ENCODE results near the gene CCNY.

Gene CCNY

GRCh38 chr10:35502692-35503091 is 166.4 kb downstream of the CCNY start:
- Histone ChIP-seq H3K27me3 (ENCODE audit: low read depth, low read length) (no peaks in the 10 kb centered on the region), H3K27ac (ENCODE audit: low read length) (no peak overlapping the region), H3K4me3 (ENCODE audit: low read depth in 1 of 2, low read length in 2 of 2) (no peak overlapping the region), H3K9me3 (ENCODE audit: control insufficient read depth in 1 of 2, low read length in 2 of 2) (no peaks in the 10 kb centered on the region), H3K36me3 (ENCODE audit: control insufficient read depth in 1 of 2, insufficient read depth in 2 of 2, low read length in 2 of 2) (no peaks in the 10 kb centered on the region), H3K4me1 (ENCODE audit: control insufficient read depth in 1 of 2, insufficient read depth in 2 of 2, low read length in 2 of 2) (peaks cover 0 to 5% of the 10 kb centered on the region in 2 donors)

DNA sequence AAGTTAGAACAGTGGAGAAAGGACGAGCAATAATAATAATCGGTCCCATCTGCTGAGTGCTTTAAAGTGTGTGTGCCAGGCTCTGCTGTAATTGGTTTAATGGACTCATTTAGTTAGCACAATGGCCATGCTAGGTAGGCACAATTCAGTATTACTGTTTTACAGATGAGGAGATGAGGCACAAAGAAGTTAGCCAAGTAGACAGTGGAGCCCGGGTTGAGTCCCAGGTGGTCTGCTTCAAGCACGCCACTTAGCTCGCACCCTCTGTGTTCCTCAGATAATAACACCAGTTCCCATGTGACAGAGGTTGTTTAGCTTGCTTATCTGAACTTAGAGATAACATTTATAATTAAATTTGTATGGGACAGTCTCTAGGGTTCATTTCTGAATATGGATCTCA is 167.3 kb downstream of the CCNY start:
- peaks cover 0 to 5% of the 10 kb centered on the region in 2 donors for H3K4me1 ChIP-seq (ENCODE audit: control insufficient read depth in 1 of 2, insufficient read depth in 2 of 2, low read length in 2 of 2)
- no peak overlapping the region for H3K27ac ChIP-seq (ENCODE audit: low read length)
- no peaks in the 10 kb centered on the region for H3K36me3 ChIP-seq (ENCODE audit: control insufficient read depth in 1 of 2, insufficient read depth in 2 of 2, low read length in 2 of 2)
- H3K9me3 ChIP-seq (ENCODE audit: control insufficient read depth in 1 of 2, low read length in 2 of 2), result no peaks in the 10 kb centered on the region
- no peak overlapping the region for H3K4me3 ChIP-seq (ENCODE audit: low read depth in 1 of 2, low read length in 2 of 2)
- H3K27me3 ChIP-seq (ENCODE audit: low read depth, low read length), result no peaks in the 10 kb centered on the region

- Histone ChIP-seq H3K27me3 (ENCODE audit: low read depth, low read length) (no peaks in the 10 kb centered on the region), H3K27ac (ENCODE audit: low read length) (no peak overlapping the region)
These were observed 167.8 kb downstream of the CCNY start for GRCh38 chr10:35504132-35504531.

DNA sequence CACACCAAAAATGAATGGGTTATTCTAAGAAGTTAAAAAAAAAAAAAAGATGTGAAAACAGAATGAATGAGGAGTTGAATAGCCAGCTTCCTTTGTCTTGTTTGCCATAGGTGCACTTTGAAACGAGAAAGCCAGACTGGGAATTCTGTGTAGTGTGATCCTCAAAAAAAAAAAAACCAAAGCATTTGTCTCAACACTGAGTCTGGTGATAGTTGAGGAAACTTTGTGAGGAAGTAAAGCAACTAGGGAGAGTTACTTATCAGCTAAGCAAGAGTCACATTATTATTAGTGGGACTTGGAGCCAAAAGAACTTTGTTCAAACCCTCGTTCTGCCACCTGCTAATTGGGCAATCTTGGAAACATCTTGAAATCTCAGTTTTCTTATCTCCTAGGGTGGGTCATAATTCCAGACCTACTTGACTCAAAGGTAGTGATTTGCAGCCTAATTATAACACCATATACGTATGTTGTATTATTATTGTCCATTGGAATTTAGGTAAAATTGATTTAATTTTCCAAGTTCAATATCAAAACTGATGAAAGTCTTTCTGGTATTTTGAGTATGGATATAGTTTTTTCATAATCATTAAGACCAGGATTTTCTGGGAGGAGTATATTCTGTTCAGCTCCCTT is 169.0 kb downstream of the CCNY start:
- Histone ChIP-seq H3K27me3 (ENCODE audit: low read depth, low read length) (no peaks in the 10 kb centered on the region), H3K9me3 (ENCODE audit: control insufficient read depth in 1 of 2, low read length in 2 of 2) (no peaks in the 10 kb centered on the region), H3K4me3 (ENCODE audit: low read depth in 1 of 2, low read length in 2 of 2) (no peak overlapping the region), H3K4me1 (ENCODE audit: control insufficient read depth in 1 of 2, insufficient read depth in 2 of 2, low read length in 2 of 2) (peaks cover 0 to 5% of the 10 kb centered on the region in 2 donors), H3K27ac (ENCODE audit: low read length) (no peak overlapping the region), H3K36me3 (ENCODE audit: control insufficient read depth in 1 of 2, insufficient read depth in 2 of 2, low read length in 2 of 2) (no peaks in the 10 kb centered on the region)

More at GRCh38 chr10:35504132-35504531, 167.8 kb downstream of the CCNY start:
- Histone ChIP-seq H3K4me3 (ENCODE audit: low read depth in 1 of 2, low read length in 2 of 2) (no peak overlapping the region), H3K36me3 (ENCODE audit: control insufficient read depth in 1 of 2, insufficient read depth in 2 of 2, low read length in 2 of 2) (no peaks in the 10 kb centered on the region), H3K4me1 (ENCODE audit: control insufficient read depth in 1 of 2, insufficient read depth in 2 of 2, low read length in 2 of 2) (peaks cover 0 to 5% of the 10 kb centered on the region in 2 donors), H3K9me3 (ENCODE audit: control insufficient read depth in 1 of 2, low read length in 2 of 2) (no peaks in the 10 kb centered on the region)

DNA sequence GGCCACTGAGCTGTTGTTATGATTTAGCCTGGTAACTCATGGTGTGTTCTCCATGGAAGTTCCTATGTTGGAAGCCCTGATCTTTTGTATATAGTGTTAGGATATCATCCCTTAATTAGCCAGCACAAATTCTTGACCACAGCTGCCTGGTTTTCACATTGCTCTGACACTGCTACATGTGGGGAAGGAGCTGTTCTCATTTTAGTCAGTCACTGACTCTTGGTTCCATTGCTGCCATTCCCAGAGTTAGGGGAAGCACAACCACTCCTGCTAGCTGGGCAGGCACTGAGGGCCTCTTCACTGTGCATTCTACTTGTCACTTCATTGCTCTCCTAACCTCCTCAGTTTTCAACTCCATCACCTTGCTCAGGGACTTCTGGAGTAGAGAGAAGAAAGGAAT is 170.4 kb downstream of the CCNY start:
- peaks cover 0 to 5% of the 10 kb centered on the region in 2 donors for H3K4me1 ChIP-seq (ENCODE audit: control insufficient read depth in 1 of 2, insufficient read depth in 2 of 2, low read length in 2 of 2)
- peaks cover 0 to 8% of the 10 kb centered on the region in 2 donors for H3K36me3 ChIP-seq (ENCODE audit: control insufficient read depth in 1 of 2, insufficient read depth in 2 of 2, low read length in 2 of 2)
- no peak overlapping the region for H3K27ac ChIP-seq (ENCODE audit: low read length)
- no peak overlapping the region for H3K4me3 ChIP-seq (ENCODE audit: low read depth in 1 of 2, low read length in 2 of 2)
- no peaks in the 10 kb centered on the region for H3K27me3 ChIP-seq (ENCODE audit: low read depth, low read length)
- H3K9me3 ChIP-seq (ENCODE audit: control insufficient read depth in 1 of 2, low read length in 2 of 2), result no peaks in the 10 kb centered on the region

DNA sequence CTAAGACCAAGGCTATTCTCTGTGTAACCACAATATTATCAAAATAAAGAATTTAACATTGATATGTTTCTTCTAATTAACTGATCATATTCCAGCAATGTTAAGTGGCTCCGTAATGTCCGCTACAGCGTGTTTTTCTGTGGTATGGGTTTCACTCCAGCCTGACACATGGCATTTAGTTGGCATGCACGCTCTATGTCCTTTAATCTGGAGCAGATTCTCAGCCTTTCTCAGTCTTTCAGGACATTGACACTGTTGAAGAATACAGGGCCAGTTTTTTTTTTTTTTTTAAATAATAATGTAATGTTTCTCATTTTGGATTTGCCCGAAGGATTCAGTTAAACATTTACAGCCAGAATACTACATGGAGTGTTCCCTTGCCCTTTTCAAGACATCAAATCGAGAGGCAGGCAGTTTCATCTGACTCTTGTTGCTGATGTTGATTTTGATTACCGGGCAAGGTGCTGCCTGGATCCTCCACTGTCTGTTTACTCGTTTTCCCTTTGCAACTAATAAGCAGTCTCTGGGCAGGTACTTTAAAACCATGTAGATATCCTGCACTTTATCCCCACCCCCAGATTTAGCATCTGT is 171.3 kb downstream of the CCNY start:
- Histone ChIP-seq H3K27me3 (ENCODE audit: low read depth, low read length) (no peaks in the 10 kb centered on the region), H3K36me3 (ENCODE audit: control insufficient read depth in 1 of 2, insufficient read depth in 2 of 2, low read length in 2 of 2) (peaks cover 0 to 8% of the 10 kb centered on the region in 2 donors), H3K4me3 (ENCODE audit: low read depth in 1 of 2, low read length in 2 of 2) (no peak overlapping the region), H3K27ac (ENCODE audit: low read length) (no peak overlapping the region), H3K9me3 (ENCODE audit: control insufficient read depth in 1 of 2, low read length in 2 of 2) (no peaks in the 10 kb centered on the region), H3K4me1 (ENCODE audit: control insufficient read depth in 1 of 2, insufficient read depth in 2 of 2, low read length in 2 of 2) (peaks cover 0 to 5% of the 10 kb centered on the region in 2 donors)

GRCh38 chr10:35508647-35509046 is 172.3 kb downstream of the CCNY start:
- H3K4me3 ChIP-seq (ENCODE audit: low read depth in 1 of 2, low read length in 2 of 2), result no peak overlapping the region
- no peaks in the 10 kb centered on the region for H3K4me1 ChIP-seq (ENCODE audit: control insufficient read depth in 1 of 2, insufficient read depth in 2 of 2, low read length in 2 of 2)
- no peak overlapping the region for H3K27ac ChIP-seq (ENCODE audit: low read length)
- H3K9me3 ChIP-seq (ENCODE audit: control insufficient read depth in 1 of 2, low read length in 2 of 2), result no peaks in the 10 kb centered on the region
- peaks cover 0 to 8% of the 10 kb centered on the region in 2 donors for H3K36me3 ChIP-seq (ENCODE audit: control insufficient read depth in 1 of 2, insufficient read depth in 2 of 2, low read length in 2 of 2)
- no peaks in the 10 kb centered on the region for H3K27me3 ChIP-seq (ENCODE audit: low read depth, low read length)

- peaks cover 0 to 8% of the 10 kb centered on the region in 2 donors for H3K36me3 ChIP-seq (ENCODE audit: control insufficient read depth in 1 of 2, insufficient read depth in 2 of 2, low read length in 2 of 2)
- H3K9me3 ChIP-seq (ENCODE audit: control insufficient read depth in 1 of 2, low read length in 2 of 2), result no peaks in the 10 kb centered on the region
- H3K27me3 ChIP-seq (ENCODE audit: low read depth, low read length), result no peaks in the 10 kb centered on the region
These were observed 174.6 kb downstream of the CCNY start for GRCh38 chr10:35510891-35511290.

GRCh38 chr10:35511647-35512046 is 175.3 kb downstream of the CCNY start:
- H3K4me3 ChIP-seq (ENCODE audit: low read depth in 1 of 2, low read length in 2 of 2), result no peak overlapping the region
- peaks cover 0 to 8% of the 10 kb centered on the region in 2 donors for H3K36me3 ChIP-seq (ENCODE audit: control insufficient read depth in 1 of 2, insufficient read depth in 2 of 2, low read length in 2 of 2)
- no peaks in the 10 kb centered on the region for H3K4me1 ChIP-seq (ENCODE audit: control insufficient read depth in 1 of 2, insufficient read depth in 2 of 2, low read length in 2 of 2)
- no peaks in the 10 kb centered on the region for H3K9me3 ChIP-seq (ENCODE audit: control insufficient read depth in 1 of 2, low read length in 2 of 2)
- no peak overlapping the region for H3K27ac ChIP-seq (ENCODE audit: low read length)
- H3K27me3 ChIP-seq (ENCODE audit: low read depth, low read length), result no peaks in the 10 kb centered on the region

More at GRCh38 chr10:35510891-35511290, 174.6 kb downstream of the CCNY start:
- H3K27ac ChIP-seq (ENCODE audit: low read length), result no peak overlapping the region
- H3K4me3 ChIP-seq (ENCODE audit: low read depth in 1 of 2, low read length in 2 of 2), result no peak overlapping the region
- H3K4me1 ChIP-seq (ENCODE audit: control insufficient read depth in 1 of 2, insufficient read depth in 2 of 2, low read length in 2 of 2), result no peaks in the 10 kb centered on the region

DNA sequence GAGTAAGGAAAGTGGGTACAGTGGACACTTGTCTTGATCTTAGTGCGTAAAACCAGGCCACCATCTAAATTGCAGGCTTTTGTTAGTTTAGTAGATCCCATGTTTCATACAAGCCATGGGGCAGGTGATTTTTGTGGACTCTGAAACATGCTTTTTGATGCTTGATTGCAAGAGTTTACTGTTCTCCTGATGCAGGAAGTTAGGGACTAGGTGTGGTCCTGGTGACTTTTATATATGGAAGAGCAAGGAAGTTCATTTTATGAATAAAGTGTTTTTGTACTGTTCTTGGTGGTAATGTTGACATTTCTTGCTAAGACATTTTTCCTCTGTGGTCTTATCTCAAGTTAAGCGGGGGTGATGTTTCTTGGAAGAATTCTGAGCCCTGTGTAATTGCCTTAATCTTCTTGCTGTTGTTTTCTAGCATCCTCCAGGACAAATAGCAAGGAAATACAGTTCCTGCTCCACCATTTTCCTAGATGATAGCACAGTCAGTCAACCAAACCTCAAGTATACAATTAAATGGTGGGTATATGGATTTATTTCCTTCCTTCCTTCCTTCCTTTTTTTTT is 179.9 kb downstream of the CCNY start:
- Histone ChIP-seq H3K36me3 (ENCODE audit: control insufficient read depth in 1 of 2, insufficient read depth in 2 of 2, low read length in 2 of 2) (peaks cover 0 to 2% of the 10 kb centered on the region in 2 donors), H3K9me3 (ENCODE audit: control insufficient read depth in 1 of 2, low read length in 2 of 2) (no peaks in the 10 kb centered on the region), H3K4me1 (ENCODE audit: control insufficient read depth in 1 of 2, insufficient read depth in 2 of 2, low read length in 2 of 2) (no peaks in the 10 kb centered on the region), H3K27me3 (ENCODE audit: low read depth, low read length) (no peaks in the 10 kb centered on the region), H3K4me3 (ENCODE audit: low read depth in 1 of 2, low read length in 2 of 2) (no peak overlapping the region), H3K27ac (ENCODE audit: low read length) (no peak overlapping the region)

DNA sequence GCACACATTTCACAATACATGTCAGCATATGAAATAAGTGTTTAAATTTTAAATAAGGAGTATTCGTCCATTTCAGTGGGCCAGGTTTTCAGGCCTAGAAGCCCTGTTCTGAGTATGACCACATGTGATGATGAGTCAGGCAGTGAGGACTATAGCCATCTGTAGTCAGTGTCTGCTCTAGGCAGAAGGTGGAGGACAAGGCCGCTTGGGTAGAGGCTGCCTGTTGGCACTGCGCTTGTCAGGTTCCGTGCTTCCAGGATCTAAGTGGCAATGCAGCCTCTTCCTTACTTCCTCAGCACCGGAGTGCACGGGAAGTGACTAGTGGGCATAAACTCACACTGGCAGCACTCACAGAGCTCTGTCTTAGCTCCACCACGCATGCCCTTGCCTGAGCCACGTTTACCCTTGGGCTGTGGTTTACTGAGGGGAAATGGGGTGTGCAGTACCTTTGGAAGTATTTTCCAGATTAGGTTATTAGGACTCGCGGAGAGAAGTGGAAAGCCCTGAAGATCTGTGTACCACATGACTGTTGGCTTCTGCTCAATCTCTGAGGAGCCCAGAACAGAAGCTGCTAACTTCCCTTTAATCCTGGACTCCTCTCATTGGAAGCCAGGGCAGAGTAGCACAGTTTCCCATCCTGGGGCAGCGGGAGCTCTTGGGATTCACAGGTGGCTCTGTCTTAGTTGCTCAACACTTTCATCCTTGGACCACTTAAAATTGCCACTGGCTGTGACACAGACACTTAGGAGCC is 181.3 kb downstream of the CCNY start:
- Histone ChIP-seq H3K4me3 (ENCODE audit: low read depth in 1 of 2, low read length in 2 of 2) (no peak overlapping the region), H3K27ac (ENCODE audit: low read length) (no peak overlapping the region), H3K9me3 (ENCODE audit: control insufficient read depth in 1 of 2, low read length in 2 of 2) (no peaks in the 10 kb centered on the region), H3K27me3 (ENCODE audit: low read depth, low read length) (no peaks in the 10 kb centered on the region), H3K4me1 (ENCODE audit: control insufficient read depth in 1 of 2, insufficient read depth in 2 of 2, low read length in 2 of 2) (no peaks in the 10 kb centered on the region), H3K36me3 (ENCODE audit: control insufficient read depth in 1 of 2, insufficient read depth in 2 of 2, low read length in 2 of 2) (no peaks in the 10 kb centered on the region)
